Measurements from ENCODE around the gene EFCAB7. TPM values are rescaled to one million over a fixed set of nuclear protein-coding genes. Genes with fewer than 3 reads are reported as not detected.

The EFCAB7 gene
- total RNA-seq, 1 experiment from 2014 or later: 3.0 TPM

GRCh38 chr1:63559357-63559756 is 36.0 kb downstream of the EFCAB7 start:
- H3K23ac ChIP-seq (ENCODE audit: insufficient read length, low read depth, low read length): no peak overlapping the region
- no peak overlapping the region for H2BK20ac ChIP-seq (ENCODE audit: low read depth, low read length, poor library complexity, severe bottlenecking)
- H3T11ph ChIP-seq (ENCODE audit: low read length): no peak overlapping the region
- no peak overlapping the region for H3K14ac ChIP-seq (ENCODE audit: insufficient read depth, low read length)
- no peaks in the 10 kb centered on the region for H3K27me3 ChIP-seq (ENCODE audit: insufficient read depth, low read length)
- no peak for DNase-seq
- H4K91ac ChIP-seq (ENCODE audit: insufficient read length, low read depth, low read length): no peak overlapping the region
- peaks cover 4% of the 10 kb centered on the region in 2 experiments for H3K4me1 Mint-ChIP-seq
- H2BK15ac ChIP-seq (ENCODE audit: low read depth, low read length): no peak overlapping the region
- H2AFZ ChIP-seq (ENCODE audit: low read length): no peak overlapping the region
- no peaks in the 10 kb centered on the region for H3K4me1 ChIP-seq (ENCODE audit: insufficient read depth, low read length)
- H3K9ac ChIP-seq (ENCODE audit: extremely low read depth, insufficient read length, low read length): no peak overlapping the region
- H3K23me2 ChIP-seq (ENCODE audit: insufficient read length, low read depth, low read length, poor library complexity, severe bottlenecking): no peaks in the 10 kb centered on the region
- no peak overlapping the region for H3K4me3 Mint-ChIP-seq
- H3K79me1 ChIP-seq (ENCODE audit: insufficient read depth, low read depth, low read length, poor library complexity, severe bottlenecking): no peaks in the 10 kb centered on the region
- H2BK12ac ChIP-seq (ENCODE audit: insufficient read length, low read depth, low read length): no peak overlapping the region
- TF ChIP-seq, protein P1, sequence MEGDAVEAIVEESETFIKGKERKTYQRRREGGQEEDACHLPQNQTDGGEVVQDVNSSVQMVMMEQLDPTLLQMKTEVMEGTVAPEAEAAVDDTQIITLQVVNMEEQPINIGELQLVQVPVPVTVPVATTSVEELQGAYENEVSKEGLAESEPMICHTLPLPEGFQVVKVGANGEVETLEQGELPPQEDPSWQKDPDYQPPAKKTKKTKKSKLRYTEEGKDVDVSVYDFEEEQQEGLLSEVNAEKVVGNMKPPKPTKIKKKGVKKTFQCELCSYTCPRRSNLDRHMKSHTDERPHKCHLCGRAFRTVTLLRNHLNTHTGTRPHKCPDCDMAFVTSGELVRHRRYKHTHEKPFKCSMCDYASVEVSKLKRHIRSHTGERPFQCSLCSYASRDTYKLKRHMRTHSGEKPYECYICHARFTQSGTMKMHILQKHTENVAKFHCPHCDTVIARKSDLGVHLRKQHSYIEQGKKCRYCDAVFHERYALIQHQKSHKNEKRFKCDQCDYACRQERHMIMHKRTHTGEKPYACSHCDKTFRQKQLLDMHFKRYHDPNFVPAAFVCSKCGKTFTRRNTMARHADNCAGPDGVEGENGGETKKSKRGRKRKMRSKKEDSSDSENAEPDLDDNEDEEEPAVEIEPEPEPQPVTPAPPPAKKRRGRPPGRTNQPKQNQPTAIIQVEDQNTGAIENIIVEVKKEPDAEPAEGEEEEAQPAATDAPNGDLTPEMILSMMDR (conservative IDR thresholded peaks at IDR 0.05): no peak
- peaks cover 0 to 2% (median 0%) of the 10 kb centered on the region in 3 experiments; a peak in 3 of 7 replicates for H3K36me3 Mint-ChIP-seq (ENCODE audit: insufficient read depth in 1 of 3, low read depth in 3 of 3)
- H3K9me3 ChIP-seq (ENCODE audit: control insufficient read depth, low read depth, low read length): no peaks in the 10 kb centered on the region
- H3K27ac ChIP-seq (ENCODE audit: insufficient read length, low read depth, low read length): no peak overlapping the region
- H3K4ac ChIP-seq (ENCODE audit: low read depth, low read length): no peak overlapping the region
- H4K20me1 ChIP-seq (ENCODE audit: control insufficient read depth, insufficient read depth, insufficient read length): no peaks in the 10 kb centered on the region
- H3K4me2 ChIP-seq (ENCODE audit: insufficient read depth, insufficient read length, low read length): no peak overlapping the region
- H2AK5ac ChIP-seq (ENCODE audit: insufficient read length, low read length): no peak overlapping the region
- H2BK120ac ChIP-seq (ENCODE audit: low read depth, low read length, poor library complexity, severe bottlenecking): no peak overlapping the region
- H3K9me3 Mint-ChIP-seq: peaks cover under 1 to 2% of the 10 kb centered on the region in 2 experiments; a peak in 4 of 5 replicates
- no CpG with 5 or more reads among the region's 2 CpGs for WGBS (ENCODE audit: extremely low coverage, insufficient read length, low lambda C conversion rate)
- H3K79me2 ChIP-seq (ENCODE audit: insufficient read depth, low read length): no peaks in the 10 kb centered on the region
- H3K56ac ChIP-seq (ENCODE audit: insufficient read length, low read depth, low read length): no peak overlapping the region
- H3K27ac Mint-ChIP-seq: no peak overlapping the region
- H3K18ac ChIP-seq (ENCODE audit: insufficient read length, low read depth, low read length): no peak overlapping the region
- H2BK5ac ChIP-seq (ENCODE audit: insufficient read length, low read length): no peak overlapping the region
- H4K5ac ChIP-seq (ENCODE audit: insufficient read length, low read depth, low read length): no peak overlapping the region
- H4K8ac ChIP-seq (replicated peaks; ENCODE audit: insufficient read length, low read depth, low read length): no peak overlapping the region
- no peaks in the 10 kb centered on the region for H3K27me3 Mint-ChIP-seq (ENCODE audit: low read depth)
